ENCODE data around the gene TTC34.
"Not testable (repeated sequence)": the region's sequence is repeated elsewhere in the genome, so short reads cannot be mapped to it uniquely, and the experiment has no call there.

The TTC34 gene

DNA sequence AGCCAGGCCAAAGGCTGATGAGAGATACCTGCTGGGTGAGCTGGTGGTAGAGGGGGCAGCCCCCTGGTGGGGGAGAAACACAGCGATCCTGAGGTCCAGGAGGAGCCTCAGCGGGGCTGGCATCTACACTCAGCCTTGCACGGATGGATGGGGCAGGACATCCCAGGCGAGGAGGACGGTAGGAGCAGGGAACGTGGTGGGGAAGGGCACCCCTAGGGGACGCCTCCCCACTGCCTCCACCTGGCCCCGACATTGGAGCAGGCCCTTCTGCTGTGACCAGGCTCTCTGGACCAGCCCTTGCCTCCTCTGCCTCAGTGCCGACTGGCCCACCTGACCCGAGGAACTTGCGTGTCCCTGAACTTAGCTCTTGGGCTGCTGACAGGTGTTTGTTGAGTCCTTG, 162.3 kb downstream of the TTC34 start:
- DNase-seq (ENCODE audit: low spot score): no peak

DNA sequence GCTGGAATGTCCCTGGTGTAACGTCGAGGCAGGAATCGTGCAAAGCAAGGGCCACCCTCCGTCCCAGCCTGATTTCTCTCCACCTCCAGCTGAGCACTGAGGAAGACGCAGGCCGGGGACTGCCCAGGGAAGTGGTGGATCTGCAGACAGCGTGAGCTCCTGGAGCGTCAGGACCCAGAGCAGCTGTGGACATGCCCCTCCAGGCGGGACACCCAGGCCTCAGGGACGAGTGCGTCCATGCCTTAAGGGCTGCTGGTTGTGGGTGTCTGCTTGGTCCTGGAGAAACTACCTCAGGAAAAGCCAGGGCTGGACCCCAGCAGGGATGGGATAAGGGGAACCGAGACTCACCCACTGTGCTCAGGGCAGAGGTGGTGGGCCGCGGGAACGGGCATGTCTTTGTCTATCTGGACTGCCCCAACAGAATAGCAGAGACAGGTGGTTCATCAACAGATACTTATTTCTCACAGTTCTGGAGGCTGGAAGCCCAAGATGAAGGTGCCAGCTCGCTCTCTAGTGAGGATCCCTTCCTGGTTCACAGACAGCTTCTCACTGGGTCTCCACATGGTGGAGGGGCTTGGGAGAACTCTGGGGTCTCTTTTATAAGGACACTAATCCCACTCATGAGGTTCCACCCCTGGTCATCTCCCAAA, 162.9 kb downstream of the TTC34 start:
- no peak for DNase-seq (ENCODE audit: low spot score)

DNA sequence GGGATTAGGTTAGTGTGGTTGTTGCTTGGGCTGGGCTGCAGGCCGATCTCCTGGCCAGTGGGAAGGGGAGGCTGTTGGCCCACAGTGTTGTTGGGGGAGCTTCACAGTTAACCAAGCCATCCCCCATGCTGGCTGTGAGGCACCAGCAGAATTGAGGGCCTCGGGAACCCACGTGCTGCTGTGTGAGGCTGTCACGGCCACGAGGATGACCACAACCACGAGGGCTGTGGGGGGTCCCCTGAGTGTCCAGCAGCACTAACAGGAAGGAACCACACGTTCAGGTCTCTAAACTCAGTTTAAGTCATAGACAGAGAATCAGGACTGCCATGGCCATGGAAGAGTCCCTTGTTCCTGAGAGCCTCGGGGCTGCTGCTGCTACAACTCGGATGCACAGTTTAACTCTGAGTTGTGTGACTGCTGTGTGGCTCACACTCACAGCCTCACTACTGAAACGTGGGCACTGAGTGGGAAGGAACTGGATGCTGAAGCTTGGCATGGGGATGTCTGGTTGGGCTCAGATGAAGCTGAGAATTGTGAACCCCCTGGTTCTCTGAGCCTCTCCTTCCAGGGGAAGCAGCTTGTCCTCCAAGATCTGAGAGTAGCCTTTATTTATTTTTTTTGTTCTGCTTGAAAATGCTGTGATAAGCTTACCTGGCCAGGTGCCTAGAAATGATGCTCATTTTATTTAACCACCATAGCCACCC, 163.9 kb downstream of the TTC34 start:
- no peak for DNase-seq (ENCODE audit: low spot score)

DNA sequence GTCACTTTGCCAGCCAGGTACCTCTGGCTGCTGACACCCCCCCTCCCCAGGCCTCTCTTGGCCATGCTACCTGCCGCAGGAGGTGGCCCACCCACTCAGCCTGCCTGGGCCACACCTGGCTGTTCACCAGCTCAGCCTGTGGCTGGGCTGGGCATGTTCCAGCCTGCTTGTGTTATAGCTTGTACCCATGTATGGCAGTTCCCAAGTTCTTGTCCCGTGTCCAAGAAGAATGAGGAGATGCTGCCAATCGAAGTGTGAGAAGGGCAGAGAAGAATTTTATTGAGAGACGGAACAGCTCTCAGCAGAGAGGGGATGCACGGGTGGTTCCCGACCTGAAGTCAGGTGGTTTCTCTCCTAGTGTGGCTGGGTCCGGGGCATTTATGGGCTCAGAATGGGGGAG, 164.8 kb downstream of the TTC34 start:
- no peak for DNase-seq (ENCODE audit: low spot score)

DNA sequence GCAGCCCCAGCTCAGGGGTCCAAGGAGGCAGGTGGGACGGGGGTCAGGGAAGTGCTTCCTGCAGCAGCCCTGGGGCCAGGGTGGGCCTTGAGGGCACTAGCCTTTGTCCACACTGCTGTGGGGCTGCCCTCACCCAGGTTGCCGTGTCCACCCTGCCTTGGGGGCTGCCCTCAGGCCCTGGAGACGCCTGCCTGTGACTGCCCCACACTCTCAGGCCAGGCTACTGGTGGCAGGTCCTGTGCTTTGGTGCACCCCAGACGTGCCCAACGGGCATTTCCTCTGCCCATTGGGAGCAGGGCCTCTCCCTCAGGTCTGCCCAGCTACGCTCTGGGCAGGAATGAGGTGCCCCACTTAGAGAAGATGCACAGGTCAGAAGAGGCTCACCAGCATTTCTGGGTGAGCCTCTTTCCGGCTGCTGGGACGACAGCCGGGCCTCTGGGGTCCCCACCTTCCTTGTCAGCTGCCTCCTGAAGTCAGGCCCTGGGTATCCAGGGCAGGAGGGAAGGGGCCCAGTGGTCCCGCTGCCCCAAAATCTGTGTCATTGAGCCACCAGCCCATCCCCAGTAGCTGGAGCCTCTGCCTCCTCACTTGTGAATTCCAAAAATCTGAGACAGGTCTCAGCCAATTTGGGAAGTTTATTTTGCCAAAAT, 166.0 kb downstream of the TTC34 start:
- no peak for DNase-seq (ENCODE audit: low spot score)

DNA sequence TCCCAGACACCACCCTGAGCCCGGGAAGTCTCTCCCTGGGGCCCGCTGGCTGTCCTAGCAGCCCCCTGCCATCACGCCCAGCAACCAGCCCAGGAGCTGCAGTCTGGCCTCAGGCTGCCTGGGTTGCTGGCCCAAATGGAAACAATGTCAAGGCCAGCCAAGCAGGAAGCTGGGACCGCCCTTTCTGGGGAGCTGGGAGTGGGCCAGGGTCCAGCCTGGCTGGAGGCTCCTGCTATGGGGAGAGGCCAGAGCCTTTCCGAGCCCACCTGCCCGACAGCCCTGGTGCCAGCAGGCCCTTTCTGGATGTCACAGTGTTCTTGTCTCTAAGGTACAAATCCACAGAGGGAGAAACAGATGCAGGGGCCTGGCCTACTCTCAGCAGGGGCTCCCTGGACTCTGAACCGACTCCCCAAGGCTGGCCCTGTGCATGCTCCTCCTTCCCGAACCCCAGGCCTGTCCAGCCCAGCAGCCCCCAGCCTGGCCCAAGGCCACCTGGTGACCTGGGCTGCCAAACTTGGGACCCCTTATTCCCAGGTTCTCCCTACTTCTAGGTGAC, 167.5 kb downstream of the TTC34 start:
- no peak for DNase-seq (ENCODE audit: low spot score)

DNA sequence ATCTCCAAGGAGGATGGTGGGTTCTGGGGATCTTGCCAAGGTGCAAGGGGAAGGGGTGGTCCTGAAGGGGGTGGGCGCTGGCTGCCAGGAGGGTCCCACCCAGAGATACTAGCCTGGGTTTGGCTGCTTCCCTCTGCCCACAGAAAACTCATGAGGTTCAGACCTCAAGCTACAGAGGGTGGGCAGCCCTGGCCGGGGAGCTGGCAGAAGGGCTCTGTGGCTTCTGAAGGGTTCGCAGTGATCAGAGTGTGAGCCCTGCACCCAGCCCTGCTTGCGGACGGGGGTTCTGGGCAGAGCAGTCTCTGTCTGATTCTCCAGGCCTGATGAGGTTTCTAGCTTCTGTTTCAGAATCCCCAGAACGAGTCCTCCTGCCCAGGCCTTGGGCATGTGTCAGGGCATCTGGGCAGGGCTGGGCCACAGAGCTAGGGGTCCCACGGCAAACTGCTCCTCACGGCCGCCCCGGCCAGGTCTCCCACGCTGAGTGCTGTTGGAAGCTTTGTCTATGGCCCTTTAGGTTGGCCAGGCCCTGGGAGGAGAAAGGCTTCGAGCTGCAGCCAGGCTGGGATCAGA, 168.0 kb downstream of the TTC34 start:
- no peak for DNase-seq (ENCODE audit: low spot score)

DNA sequence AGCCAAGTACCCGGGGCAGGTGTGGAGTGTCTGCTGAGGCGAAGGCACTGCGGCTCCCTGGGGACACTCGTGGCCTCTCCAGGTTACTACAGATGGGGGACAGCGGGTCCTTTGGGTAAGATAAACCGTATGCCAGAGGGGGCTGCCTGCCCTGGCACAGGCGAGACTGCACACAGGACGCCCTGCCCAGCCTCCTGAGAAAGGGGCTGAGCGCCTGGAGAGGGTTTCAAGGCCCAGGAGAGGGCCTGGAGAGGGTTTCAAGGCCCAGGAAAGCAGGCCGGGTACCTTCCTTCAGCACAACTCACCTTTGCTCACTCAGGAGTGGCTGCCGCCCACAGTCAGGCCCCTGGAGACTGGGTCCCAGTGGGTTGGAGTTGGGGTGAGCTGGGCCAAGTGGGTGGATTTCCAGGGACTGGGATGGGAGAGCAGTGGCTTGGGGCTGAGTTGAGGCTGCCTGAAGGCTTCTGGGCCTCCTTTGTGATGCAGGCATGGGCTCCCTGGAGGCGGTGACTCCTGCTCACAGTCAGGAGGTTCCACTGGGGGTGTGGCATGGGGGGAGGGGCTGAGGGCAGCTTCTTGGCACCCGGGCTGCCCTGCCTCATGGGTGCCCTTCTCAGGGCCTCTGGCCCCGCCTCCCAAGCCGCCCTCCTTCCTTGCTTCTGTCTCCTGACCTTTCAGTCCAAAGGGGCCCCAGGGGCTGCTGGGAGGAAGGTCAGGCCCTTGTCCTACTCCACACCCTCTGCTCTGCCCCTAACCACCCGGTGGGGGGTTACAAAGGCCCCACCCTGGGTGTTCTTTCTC, 168.7 kb downstream of the TTC34 start, which contains the start of gene MMEL1:
Gene MMEL1, minus strand, starts transcription at position 456 of the 801 bp plus-strand sequence. CDS start 3,532 bp downstream, outside the sequence.
- DNase-seq (ENCODE audit: low spot score): no peak

DNA sequence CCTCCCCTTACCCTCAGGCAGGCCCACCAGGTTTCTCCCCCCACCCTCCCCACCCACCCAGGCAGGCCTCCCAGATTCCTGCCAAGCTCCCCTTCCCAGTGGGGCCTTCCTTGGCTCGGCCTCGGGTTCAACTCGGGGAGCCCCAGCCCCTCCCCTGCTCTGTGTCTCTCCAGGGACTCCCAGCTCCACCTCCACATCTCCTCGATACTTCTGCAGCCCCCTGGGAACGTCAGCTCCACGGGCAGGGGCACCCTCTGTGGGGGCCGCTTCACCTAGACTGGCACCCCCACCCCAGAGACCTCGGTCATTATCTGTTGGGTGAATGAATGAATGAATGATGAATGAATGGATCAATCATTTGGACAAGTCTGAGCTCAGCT, 169.5 kb downstream of the TTC34 start:
- no peak for DNase-seq (ENCODE audit: low spot score)

DNA sequence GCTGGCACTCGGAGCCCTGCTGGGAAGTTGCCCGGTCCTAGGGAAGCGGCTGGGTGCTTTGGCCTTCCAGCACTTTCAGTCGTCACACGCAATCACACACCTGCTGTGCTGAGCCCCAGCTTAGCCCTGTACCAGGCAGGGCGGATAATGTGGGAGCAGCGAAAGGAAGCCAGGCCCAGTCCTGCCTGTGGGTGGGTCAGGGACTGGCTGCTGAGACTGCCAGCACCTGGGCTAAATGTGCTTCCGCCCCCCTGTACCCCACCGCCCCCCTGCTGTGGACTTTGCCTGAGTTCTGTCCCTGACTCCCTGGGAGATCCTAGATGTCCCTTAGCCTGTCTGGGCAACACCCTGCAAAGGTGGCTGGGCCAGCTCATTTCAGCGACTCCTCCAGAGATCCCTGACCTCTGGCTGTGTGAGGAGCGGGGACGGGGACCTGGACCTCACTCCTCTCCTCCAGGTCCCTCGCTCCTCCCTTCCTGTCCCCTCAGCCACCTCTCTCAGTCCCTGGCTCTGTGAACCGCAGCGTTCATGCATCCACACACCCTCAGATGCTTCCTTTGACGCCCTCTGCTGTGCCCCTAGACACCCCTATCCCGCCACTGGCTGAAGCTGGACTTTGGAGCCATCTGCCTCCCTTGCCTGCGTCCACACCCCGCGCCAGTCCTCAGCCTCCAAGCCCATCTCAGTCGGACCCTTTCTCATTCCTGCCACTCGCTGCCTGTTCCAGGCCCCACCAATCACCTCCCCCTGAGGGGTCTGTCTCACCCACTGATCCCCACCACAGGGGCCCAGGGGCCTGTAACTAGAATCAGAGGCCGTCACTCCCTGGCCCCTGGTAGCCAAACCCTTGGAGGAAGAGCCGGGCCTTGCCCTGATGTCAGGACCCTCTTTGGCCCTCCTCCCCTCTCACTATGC, 170.1 kb downstream of the TTC34 start:
- DNase-seq (ENCODE audit: low spot score): no peak

DNA sequence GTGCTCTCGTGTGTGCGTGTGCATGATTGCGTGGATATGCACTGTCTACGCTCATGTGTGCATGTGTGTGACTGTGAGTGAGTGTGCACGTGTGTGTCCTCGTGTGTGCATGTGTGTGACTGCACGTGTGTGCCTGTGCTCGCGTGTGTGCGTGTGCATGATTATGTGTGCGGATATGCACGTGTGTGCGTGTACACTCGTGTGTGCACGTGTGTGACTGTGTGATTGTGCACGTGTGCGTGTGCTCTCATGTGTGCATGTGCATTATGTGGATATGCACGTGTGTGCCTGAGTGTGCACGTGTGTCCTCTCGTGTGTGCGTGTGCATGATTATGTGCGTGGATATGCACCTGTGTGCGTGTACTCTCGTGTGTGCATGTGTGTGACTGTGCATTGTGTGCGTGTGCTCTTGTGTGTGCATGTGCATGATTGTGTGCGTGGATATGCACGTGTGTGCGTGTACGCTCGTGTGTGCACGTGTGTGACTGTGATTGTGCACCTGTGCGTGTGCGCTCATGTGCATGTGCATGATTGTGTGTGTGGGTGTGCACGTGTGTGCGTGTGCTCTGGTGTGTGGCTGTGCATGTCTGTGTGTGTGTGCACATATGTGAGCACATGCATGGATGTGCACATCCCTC, 170.9 kb downstream of the TTC34 start:
- DNase-seq (ENCODE audit: low spot score): no peak

DNA sequence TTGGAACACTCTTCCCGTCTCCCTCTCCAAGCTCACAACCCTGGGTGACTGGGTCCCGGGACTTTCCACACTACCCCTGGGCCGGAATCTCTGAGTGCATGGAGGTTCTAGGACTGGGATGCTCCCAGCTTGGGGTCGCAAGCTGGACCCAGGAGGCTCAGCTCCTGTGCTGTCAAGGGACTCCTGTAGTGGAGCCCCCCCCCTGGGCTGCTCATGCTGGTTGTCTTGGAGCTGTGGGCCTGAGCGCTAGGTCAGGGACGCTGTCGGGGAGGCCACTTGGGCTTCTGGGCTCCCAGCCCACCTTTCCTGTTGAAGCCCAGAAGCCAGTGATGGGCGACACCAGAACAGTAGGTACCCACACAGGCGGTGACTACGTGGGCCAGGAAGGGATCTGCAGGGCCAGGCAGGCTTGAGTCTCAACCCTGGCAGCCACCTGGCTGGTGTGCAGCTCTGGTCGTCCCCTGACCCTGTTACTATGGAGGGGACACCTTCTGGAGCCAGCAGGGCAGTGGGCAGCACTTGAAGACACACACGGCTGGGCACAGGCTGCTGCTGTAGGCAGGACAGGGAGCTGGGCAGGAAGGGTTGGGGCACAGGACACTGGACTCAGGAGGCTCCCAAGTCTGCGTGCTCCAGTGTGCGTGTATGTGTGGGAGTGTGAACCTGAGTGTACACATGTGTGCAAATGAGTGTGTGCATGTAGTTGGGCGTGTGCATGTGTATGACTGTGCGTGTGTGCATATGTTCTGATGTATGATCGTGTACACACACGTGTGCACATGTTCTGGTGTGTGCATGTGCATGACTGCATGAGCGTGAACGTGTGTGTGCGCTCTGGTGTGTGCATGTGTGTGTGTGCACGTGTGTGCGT, 171.6 kb downstream of the TTC34 start:
- DNase-seq (ENCODE audit: low spot score): no peak

DNA sequence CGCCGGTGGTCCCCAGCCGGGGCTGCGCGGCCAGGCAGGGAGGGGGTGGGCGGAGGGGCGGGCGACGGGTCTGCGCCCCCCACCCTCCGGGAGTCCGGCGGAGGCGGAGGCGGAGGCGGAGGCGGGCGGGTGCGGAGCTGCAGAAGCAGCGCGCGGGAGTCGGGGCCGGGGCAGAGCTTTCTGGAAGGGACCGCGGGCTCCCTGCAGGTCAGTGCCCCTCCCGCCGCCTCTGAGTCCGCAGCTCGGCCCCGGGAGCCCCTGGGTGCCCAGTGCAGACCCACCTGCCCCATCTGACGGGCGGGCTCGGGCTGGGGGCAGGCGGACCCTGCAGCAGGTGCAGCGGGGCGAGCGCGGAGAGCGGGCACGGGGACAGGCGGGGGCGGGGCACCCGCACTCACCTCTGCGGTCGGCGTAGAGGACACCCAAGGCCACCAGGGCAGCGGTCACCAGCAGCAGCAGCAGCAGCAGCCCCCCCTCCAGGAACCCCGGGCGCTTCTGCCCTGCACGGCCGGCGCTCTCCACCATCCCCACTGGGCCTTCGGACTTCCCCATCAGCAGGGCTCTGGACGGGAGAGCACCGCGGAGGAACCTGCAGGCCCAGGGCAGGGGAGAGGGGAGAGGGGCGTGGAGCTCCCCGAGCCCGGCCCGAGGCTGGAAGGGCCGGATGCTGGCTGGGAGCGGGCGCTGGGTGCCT, 172.4 kb downstream of the TTC34 start:
- DNase-seq (ENCODE audit: low spot score): no peak

DNA sequence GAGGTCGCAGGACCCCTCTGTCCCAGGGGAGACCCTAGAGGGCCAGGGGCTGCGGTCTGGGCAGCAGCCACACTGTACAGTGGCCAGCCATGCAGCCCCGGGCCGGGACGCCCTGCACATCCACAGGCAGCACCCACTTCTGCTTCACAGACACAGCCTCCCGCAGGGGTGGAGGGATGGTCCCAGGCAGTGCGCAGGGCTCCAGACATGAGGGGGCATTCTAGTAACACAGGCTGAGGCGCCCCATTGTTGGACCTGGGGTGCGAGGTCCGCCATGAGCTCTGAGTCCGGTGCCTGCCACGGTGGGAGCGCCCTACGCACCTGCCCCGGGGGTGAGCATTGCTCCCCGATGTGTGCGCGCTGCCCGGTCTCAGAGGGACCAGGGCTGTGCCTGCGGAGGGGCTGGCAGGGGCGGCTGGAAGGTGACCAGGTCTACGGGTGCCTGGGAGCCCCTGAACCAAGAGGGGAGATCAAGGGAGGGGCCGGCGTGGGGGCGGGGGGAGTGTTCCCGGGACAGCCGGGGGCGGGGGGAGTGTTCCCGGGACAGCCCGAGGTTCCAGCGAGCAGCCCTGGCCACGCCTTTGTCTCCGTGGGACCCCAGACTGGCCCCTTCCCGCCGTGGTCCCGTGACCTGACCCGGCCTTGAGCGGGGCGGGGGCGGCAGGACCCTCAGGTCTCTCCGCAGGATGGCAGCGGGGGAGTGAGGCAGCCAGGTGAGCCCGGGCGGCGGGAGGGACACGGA, 173.1 kb downstream of the TTC34 start:
- no peak for DNase-seq (ENCODE audit: low spot score)

DNA sequence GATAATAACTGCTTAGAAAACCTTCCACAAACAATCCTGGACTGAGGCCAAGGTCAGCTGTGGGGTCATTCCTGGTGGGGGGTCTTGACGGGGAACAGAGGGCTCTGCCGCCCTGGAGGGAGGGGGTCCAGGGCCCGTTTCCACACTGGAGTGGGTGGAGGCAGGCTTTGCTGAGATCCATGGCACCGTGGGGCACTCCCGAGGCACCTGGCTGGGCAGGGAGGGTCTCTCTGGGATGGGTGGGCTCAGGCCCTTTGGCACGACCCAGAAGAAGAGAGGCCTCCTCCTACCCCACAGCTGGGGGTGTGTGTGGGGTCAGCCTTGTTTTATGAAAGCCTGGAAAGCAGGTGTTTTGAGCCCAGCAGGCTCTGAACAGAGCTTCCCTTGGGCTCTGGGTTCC, 173.7 kb downstream of the TTC34 start:
- DNase-seq (ENCODE audit: low spot score): no peak

DNA sequence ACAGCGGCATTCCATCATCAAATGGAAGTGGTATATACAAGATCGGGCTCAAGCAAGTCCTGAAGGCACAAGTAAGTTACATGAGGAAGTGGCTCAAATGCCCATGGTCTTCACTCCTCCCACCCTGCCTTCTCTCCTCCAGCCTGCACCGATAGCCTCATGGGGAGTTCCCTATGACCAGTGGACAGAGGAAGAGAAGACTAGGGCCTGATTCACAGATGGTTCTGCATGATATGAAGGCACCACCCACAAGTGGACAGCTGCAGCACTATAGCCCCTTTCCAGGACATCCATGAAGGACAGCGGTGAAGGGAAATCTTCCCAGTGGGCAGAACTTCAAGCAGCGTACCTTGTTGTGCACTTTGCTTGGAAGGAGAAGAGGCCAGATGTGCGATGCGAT, 175.7 kb downstream of the TTC34 start:
- not testable (repeated sequence) for DNase-seq (ENCODE audit: low spot score)

DNA sequence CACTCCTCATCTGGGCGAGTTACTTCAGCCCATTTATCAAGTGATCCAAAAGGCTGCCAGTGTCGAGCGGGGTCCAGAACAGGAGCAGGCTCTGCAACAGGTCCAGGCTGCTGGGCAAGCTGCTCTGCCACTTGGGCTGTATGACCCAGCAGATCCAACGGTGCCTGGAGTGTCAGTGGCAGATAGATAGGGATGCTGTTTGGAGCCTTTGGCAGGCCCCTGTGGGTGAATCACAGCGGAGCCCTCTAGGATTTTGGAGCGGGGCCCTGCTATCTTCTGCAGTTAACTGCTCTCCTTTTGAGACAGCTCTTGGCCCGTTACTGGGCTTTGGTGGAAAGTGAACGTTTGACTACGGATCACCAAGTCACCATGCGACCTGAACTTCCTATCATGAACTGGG, 176.2 kb downstream of the TTC34 start:
- DNase-seq (ENCODE audit: low spot score): no peak

DNA sequence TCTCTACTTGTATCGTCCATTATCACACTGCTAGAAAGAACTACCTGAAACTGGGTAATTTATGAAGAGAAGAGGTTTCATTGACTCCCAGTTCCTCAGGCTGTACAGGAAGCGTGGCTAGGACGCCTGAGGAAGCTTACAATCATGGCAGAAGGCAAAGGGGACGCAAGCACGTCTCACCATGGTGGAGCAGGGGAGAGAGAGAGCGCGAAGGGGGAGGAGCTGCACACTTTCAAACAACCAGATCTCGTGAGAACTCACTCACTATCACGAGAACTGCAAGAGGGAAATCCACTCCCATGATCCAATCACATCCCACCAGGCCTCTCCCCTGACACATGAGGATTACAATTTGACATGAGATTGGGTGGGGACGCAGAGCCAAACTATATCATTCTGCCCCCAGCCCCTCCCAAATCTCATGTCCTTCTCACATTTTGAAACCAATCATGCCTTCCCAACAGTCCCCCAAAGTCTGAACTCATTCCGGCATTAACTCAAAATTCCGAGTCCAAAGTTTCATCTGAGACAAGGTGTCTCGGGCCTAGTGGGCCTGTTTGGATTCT, 176.7 kb downstream of the TTC34 start:
- no peak for DNase-seq (ENCODE audit: low spot score)

Measured in AG08396 (cell line).